ENCODE measurements around the gene HMCN1. TPM values are rescaled to one million over a fixed set of nuclear protein-coding genes. Genes with fewer than 3 reads are reported as not detected.

HMCN1 gene
- total and polyA plus RNA-seq, 4 donors: 1.5 to 6.8 (median 3.5) TPM

GRCh38 chr1:186102107-186102506 is 367.9 kb downstream of the HMCN1 start:
- DNase-seq (ENCODE audit: low spot score): no peak
- no peaks in the 10 kb centered on the region for H3K9me3 ChIP-seq (ENCODE audit: control insufficient read depth in 4 of 4, low read length in 3 of 4)
- H3K4me3 ChIP-seq (ENCODE audit: low read depth in 1 of 3, low read length in 3 of 3): no peak overlapping the region
- no peaks in the 10 kb centered on the region for H3K4me1 ChIP-seq (ENCODE audit: control insufficient read depth in 4 of 4, insufficient read depth in 4 of 4, low read length in 3 of 4)
- WGBS: 70% methylated on average over 1 of the region's 1 CpG
- H3K27me3 ChIP-seq (ENCODE audit: control insufficient read depth in 4 of 4, insufficient read depth in 4 of 4, low read length in 3 of 4): no peaks in the 10 kb centered on the region
- peaks cover 0 to 2% (median 0%) of the 10 kb centered on the region in 4 donors for H3K36me3 ChIP-seq (ENCODE audit: control insufficient read depth in 4 of 4, insufficient read depth in 3 of 4, low read depth in 1 of 4, low read length in 3 of 4)
- TF ChIP-seq CTCF (IDR thresholded peaks at IDR 0.05; ENCODE audit: low read depth, low read length, missing input control) (no peak), EGR1 (IDR thresholded peaks at IDR 0.05; ENCODE audit: low read depth in 2 of 2) (no peak), GABPA (IDR thresholded peaks at IDR 0.05 in 1 of 2, conservative IDR thresholded peaks at IDR 0.05 in 1 of 2) (no peak), HNF4G (IDR thresholded peaks at IDR 0.05) (no peak), JUND (IDR thresholded peaks at IDR 0.05) (no peak), TAF1 (conservative IDR thresholded peaks at IDR 0.05) (no peak), SP1 (IDR thresholded peaks at IDR 0.05) (no peak), HNF4A (conservative IDR thresholded peaks at IDR 0.05) (no peak), RAD21 (IDR thresholded peaks at IDR 0.05) (no peak), MAX (IDR thresholded peaks at IDR 0.05) (no peak), FOXA2 (IDR thresholded peaks at IDR 0.05) (no peak), NR2F2 (IDR thresholded peaks at IDR 0.05) (no peak), RXRA (IDR thresholded peaks at IDR 0.05) (no peak), FOXA1 (IDR thresholded peaks at IDR 0.05) (no peak), YY1 (IDR thresholded peaks at IDR 0.05) (no peak)
- TF ChIP-seq, protein P1, sequence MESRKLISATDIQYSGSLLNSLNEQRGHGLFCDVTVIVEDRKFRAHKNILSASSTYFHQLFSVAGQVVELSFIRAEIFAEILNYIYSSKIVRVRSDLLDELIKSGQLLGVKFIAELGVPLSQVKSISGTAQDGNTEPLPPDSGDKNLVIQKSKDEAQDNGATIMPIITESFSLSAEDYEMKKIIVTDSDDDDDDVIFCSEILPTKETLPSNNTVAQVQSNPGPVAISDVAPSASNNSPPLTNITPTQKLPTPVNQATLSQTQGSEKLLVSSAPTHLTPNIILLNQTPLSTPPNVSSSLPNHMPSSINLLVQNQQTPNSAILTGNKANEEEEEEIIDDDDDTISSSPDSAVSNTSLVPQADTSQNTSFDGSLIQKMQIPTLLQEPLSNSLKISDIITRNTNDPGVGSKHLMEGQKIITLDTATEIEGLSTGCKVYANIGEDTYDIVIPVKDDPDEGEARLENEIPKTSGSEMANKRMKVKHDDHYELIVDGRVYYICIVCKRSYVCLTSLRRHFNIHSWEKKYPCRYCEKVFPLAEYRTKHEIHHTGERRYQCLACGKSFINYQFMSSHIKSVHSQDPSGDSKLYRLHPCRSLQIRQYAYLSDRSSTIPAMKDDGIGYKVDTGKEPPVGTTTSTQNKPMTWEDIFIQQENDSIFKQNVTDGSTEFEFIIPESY (IDR thresholded peaks at IDR 0.05): no peak
- TF ChIP-seq, protein P2, sequence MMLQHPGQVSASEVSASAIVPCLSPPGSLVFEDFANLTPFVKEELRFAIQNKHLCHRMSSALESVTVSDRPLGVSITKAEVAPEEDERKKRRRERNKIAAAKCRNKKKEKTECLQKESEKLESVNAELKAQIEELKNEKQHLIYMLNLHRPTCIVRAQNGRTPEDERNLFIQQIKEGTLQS (IDR thresholded peaks at IDR 0.05): no peak
- TF ChIP-seq, protein P3, sequence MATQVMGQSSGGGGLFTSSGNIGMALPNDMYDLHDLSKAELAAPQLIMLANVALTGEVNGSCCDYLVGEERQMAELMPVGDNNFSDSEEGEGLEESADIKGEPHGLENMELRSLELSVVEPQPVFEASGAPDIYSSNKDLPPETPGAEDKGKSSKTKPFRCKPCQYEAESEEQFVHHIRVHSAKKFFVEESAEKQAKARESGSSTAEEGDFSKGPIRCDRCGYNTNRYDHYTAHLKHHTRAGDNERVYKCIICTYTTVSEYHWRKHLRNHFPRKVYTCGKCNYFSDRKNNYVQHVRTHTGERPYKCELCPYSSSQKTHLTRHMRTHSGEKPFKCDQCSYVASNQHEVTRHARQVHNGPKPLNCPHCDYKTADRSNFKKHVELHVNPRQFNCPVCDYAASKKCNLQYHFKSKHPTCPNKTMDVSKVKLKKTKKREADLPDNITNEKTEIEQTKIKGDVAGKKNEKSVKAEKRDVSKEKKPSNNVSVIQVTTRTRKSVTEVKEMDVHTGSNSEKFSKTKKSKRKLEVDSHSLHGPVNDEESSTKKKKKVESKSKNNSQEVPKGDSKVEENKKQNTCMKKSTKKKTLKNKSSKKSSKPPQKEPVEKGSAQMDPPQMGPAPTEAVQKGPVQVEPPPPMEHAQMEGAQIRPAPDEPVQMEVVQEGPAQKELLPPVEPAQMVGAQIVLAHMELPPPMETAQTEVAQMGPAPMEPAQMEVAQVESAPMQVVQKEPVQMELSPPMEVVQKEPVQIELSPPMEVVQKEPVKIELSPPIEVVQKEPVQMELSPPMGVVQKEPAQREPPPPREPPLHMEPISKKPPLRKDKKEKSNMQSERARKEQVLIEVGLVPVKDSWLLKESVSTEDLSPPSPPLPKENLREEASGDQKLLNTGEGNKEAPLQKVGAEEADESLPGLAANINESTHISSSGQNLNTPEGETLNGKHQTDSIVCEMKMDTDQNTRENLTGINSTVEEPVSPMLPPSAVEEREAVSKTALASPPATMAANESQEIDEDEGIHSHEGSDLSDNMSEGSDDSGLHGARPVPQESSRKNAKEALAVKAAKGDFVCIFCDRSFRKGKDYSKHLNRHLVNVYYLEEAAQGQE (IDR thresholded peaks at IDR 0.05): no peak
- no peak overlapping the region for H3K27ac ChIP-seq (ENCODE audit: low read depth in 1 of 2, low read length in 2 of 2)
- H3K9ac ChIP-seq (ENCODE audit: low read depth in 1 of 2, low read length in 2 of 2): no peak overlapping the region

Measured in liver (tissue), 9 donors.